ENCODE data around the gene SNAPC3.
"Not testable (repeated sequence)": the region's sequence is repeated elsewhere in the genome, so short reads cannot be mapped to it uniquely, and the experiment has no call there.

SNAPC3 gene

DNA sequence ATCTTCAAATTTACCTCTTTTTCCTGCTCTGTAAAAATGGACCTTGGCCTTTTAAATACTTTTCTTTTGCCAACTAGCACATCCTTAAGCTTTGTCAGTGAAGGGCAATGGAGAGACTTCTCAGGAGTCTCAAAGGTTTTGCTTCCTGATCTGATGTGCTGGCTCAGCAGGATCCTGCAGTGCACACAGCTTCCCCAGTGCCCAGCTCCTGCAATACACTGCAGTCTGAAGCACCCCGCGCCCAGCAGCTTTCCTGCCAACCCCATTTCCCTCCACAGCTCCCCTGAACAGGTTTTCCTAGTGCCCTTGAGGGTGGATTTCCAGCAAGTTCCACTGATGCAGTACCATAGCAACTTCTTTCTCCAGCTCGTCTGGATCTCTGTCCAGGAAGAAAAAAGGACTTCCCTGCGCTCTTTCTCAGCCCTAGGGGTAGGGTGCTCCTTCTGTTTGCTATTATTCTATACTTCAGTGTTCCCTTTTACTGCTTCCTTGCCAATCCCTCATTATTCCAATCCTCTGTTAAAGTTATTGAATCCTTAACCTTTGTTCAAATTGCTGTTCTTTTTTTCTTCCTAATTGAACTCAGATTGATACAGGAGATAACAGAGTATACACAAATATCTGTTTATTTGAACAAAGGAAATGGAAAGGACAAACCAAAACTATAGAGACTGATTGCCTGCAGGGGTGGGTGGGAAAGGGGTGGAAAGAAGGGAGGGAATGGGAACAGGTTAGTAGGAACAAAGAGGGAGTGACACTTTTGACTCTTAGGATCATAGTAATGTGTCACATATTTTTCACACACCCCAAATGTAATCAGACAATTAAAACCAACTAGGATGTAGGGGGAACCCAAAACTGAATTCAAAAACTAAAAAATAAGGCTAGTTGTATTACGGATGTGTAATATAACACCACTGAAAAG is 8.5 kb downstream of the SNAPC3 start:
- no peak for DNase-seq
- TF ChIP-seq, protein P1, sequence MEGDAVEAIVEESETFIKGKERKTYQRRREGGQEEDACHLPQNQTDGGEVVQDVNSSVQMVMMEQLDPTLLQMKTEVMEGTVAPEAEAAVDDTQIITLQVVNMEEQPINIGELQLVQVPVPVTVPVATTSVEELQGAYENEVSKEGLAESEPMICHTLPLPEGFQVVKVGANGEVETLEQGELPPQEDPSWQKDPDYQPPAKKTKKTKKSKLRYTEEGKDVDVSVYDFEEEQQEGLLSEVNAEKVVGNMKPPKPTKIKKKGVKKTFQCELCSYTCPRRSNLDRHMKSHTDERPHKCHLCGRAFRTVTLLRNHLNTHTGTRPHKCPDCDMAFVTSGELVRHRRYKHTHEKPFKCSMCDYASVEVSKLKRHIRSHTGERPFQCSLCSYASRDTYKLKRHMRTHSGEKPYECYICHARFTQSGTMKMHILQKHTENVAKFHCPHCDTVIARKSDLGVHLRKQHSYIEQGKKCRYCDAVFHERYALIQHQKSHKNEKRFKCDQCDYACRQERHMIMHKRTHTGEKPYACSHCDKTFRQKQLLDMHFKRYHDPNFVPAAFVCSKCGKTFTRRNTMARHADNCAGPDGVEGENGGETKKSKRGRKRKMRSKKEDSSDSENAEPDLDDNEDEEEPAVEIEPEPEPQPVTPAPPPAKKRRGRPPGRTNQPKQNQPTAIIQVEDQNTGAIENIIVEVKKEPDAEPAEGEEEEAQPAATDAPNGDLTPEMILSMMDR (IDR thresholded peaks at IDR 0.05; ENCODE audit: low read depth, low read length) = no peak
- Histone ChIP-seq H3K36me3 (peaks cover 65% of the 10 kb centered on the region), H3K4me3 (ENCODE audit: low read depth, low read length) (no peak overlapping the region), H3K27me3 (ENCODE audit: insufficient read depth, low read depth, severe bottlenecking) (no peaks in the 10 kb centered on the region), H3K9me3 (ENCODE audit: severe bottlenecking) (no peaks in the 10 kb centered on the region), H3K27ac (no peak overlapping the region)

DNA sequence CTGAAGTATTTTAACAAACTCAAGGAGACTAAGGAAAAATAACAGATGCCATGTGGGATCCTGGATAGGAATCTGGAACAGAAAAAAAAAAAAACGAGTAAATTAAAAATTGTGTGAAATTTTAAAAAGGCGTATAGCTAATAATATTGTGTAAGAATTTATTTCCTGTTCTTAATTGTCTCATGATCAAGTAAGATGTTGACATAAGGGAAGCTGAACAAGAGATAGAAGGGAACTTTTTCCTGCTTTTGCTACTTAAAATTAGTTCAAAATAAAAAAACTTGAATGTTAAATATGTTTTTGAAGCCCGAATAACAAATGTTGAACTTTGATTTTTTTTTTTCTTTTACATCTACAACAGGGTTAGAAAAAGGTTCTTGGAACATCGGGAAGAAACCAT is 10.5 kb downstream of the SNAPC3 start:
- H3K4me3 ChIP-seq (ENCODE audit: low read depth, low read length) = no peak overlapping the region

GRCh38 chr9:15433661-15434060 is 11.0 kb downstream of the SNAPC3 start:
- Histone ChIP-seq H3K4me3 (ENCODE audit: low read depth, low read length) (no peak overlapping the region), H3K27me3 (ENCODE audit: insufficient read depth, low read depth, severe bottlenecking) (no peaks in the 10 kb centered on the region), H3K27ac (no peak overlapping the region), H3K9me3 (ENCODE audit: severe bottlenecking) (no peaks in the 10 kb centered on the region), H3K36me3 (peaks cover 55% of the 10 kb centered on the region)
- TF ChIP-seq, protein P1 (IDR thresholded peaks at IDR 0.05; ENCODE audit: low read depth, low read length) = no peak
- DNase-seq = no peak

More for the DNA sequence above, 10.5 kb downstream of the SNAPC3 start:
- TF ChIP-seq, protein P1 (IDR thresholded peaks at IDR 0.05; ENCODE audit: low read depth, low read length) = no peak
- DNase-seq = no peak
- H3K36me3 ChIP-seq = peaks cover 53% of the 10 kb centered on the region
- H3K27me3 ChIP-seq (ENCODE audit: insufficient read depth, low read depth, severe bottlenecking) = no peaks in the 10 kb centered on the region
- no peak overlapping the region for H3K27ac ChIP-seq
- no peaks in the 10 kb centered on the region for H3K9me3 ChIP-seq (ENCODE audit: severe bottlenecking)

DNA sequence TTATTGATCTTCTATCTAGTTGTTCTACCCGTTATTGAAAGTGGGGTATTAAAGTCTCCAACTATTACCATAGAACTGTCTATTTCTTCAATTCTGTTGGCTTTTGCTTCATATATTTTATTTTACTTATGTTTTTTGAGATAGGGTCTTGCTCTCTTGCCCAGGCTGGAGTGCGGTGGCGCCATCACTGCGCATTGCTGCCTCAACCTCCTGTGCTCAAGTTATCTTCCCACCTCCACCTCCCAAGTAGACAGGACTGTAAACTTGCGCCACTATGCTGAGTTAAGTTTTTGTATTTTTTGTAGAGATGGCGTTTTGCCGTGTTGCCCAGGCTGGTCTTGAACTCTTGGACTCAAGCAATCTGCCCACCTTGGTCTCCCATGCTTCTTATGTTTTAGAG is 16.2 kb downstream of the SNAPC3 start:
- no peaks in the 10 kb centered on the region for H3K9me3 ChIP-seq (ENCODE audit: severe bottlenecking)
- H3K36me3 ChIP-seq = peaks cover 54% of the 10 kb centered on the region
- TF ChIP-seq, protein P1 (IDR thresholded peaks at IDR 0.05; ENCODE audit: low read depth, low read length) = no peak
- DNase-seq = no peak
- no peaks in the 10 kb centered on the region for H3K27me3 ChIP-seq (ENCODE audit: insufficient read depth, low read depth, severe bottlenecking)
- H3K27ac ChIP-seq = no peak overlapping the region
- H3K4me3 ChIP-seq (ENCODE audit: low read depth, low read length) = no peak overlapping the region

GRCh38 chr9:15441841-15442240 is 19.2 kb downstream of the SNAPC3 start:
- not testable (repeated sequence) for DNase-seq; H3K9me3 ChIP-seq (ENCODE audit: severe bottlenecking); H3K27me3 ChIP-seq (ENCODE audit: insufficient read depth, low read depth, severe bottlenecking); H3K27ac ChIP-seq; H3K4me3 ChIP-seq (ENCODE audit: low read depth, low read length)
- peaks cover 63% of the 10 kb centered on the region for H3K36me3 ChIP-seq

GRCh38 chr9:15442264-15442663 is 19.6 kb downstream of the SNAPC3 start:
- DNase-seq; H3K4me3 ChIP-seq (ENCODE audit: low read depth, low read length); H3K9me3 ChIP-seq (ENCODE audit: severe bottlenecking); H3K27ac ChIP-seq; H3K27me3 ChIP-seq (ENCODE audit: insufficient read depth, low read depth, severe bottlenecking): not testable (repeated sequence)
- peaks cover 65% of the 10 kb centered on the region for H3K36me3 ChIP-seq
